PC-3 (cell line): ENCODE results near the gene JAKMIP2. TPM values are rescaled to one million over a fixed set of nuclear protein-coding genes. Genes with fewer than 3 reads are reported as not detected.

ENCODE experiments used
- ATAC-seq: fragments of 200-7000 bp; cut with Tn5 transposase; 2 replicates; pipeline ENCODE4 v1.9.1; 2020; ENCODE audit warnings: mild to moderate bottlenecking, moderate library complexity
- BruUV-seq: library from RNA; stranded (reverse); fragments of 400-500 nt; replicated peaks from 2 replicates; lab custom pipeline; 2021; lab: Mats Ljungman, UMichigan
- CTCF ChIA-PET: fragments of 300-600 bp; sonication (Branson Sonifier 250); formaldehyde crosslinking; loops from one replicate; lab custom pipeline; 2022; ENCODE audit warnings: antibody characterized with exemption; lab: Charles Lee
- POLR2A ChIA-PET: fragments of 300-600 bp; sonication (Branson Sonifier 250); formaldehyde crosslinking; loops from one replicate; lab custom pipeline; 2022; ENCODE audit warnings: antibody characterized with exemption; ENCODE audit not compliant: unreplicated experiment; lab: Charles Lee
- DNase-seq: peaks from one replicate; pipeline ENCODE4 v3.0.0-alpha.2; 2015
- H2AFZ ChIP-seq: fragments of 300-600 bp; sonication (generic); 2 replicates; pipeline ENCODE4 v1.6.0; 2016; ENCODE audit warnings: antibody characterized with exemption, low read length
- H3F3A ChIP-seq: fragments of 300-600 bp; sonication (generic); one replicate; pipeline ENCODE4 v1.6.0; 2017; ENCODE audit warnings: antibody characterized with exemption, low read length, control low read depth, mild to moderate bottlenecking; ENCODE audit not compliant: unreplicated experiment
- H3K27ac ChIP-seq: fragments of 300-600 bp; sonication (generic); 2 replicates; pipeline ENCODE4 v1.5.1; 2016; ENCODE audit warnings: mild to moderate bottlenecking, low read length
- H3K27me3 ChIP-seq: fragments of 300-600 bp; sonication (generic); 2 replicates; pipeline ENCODE4 v1.6.1; 2016; ENCODE audit warnings: low read length, mixed read lengths
- H3K36me3 ChIP-seq: fragments of 300-600 bp; sonication (generic); 2 replicates; pipeline ENCODE4 v1.6.1; 2016; ENCODE audit warnings: low read depth, mixed run types, low read length, mixed read lengths
- H3K4me1 ChIP-seq: fragments of 300-600 bp; sonication (generic); 2 replicates; pipeline ENCODE4 v1.5.1; 2016; ENCODE audit warnings: low read length; ENCODE audit not compliant: insufficient read depth
- H3K4me2 ChIP-seq: fragments of 300-600 bp; sonication (generic); 2 replicates; pipeline ENCODE4 v1.6.0; 2016; ENCODE audit warnings: low read length
- H3K4me3 ChIP-seq: fragments of 300-600 bp; sonication (generic); 2 replicates; pipeline ENCODE4 v1.5.1; 2016; ENCODE audit warnings: mild to moderate bottlenecking, low read length, mixed read lengths
- H3K79me2 ChIP-seq: fragments of 300-600 bp; sonication (generic); 2 replicates; pipeline ENCODE4 v1.6.1; 2017; ENCODE audit warnings: low read length, mixed read lengths
- H3K9ac ChIP-seq: fragments of 300-600 bp; sonication (generic); 2 replicates; pipeline ENCODE4 v1.6.0; 2016; ENCODE audit warnings: mild to moderate bottlenecking, low read length
- H3K9me2 ChIP-seq: fragments of 300-600 bp; sonication (generic); replicated peaks from 2 replicates; pipeline ENCODE4 v1.6.1; 2016; ENCODE audit warnings: mixed run types, low read length, mixed read lengths
- H3K9me3 ChIP-seq: fragments of 300-600 bp; sonication (generic); 2 replicates; pipeline ENCODE4 v1.6.1; 2016; ENCODE audit warnings: low read length, mixed read lengths
- H4K20me1 ChIP-seq: fragments of 300-600 bp; sonication (generic); 2 replicates; pipeline ENCODE4 v1.6.1; 2016; ENCODE audit warnings: low read length, mixed read lengths
- CTCF ChIP-seq: fragments of 300-600 bp; sonication (generic); conservative IDR thresholded peaks from 2 replicates; pipeline ENCODE4 v1.5.1; 2017; ENCODE audit warnings: antibody characterized with exemption, low read depth, mild to moderate bottlenecking, low read length
- EZH2 ChIP-seq: fragments of 300-600 bp; sonication (generic); IDR thresholded peaks from one replicate; pipeline ENCODE4 v1.6.1; 2017; ENCODE audit warnings: antibody characterized with exemption, mild to moderate bottlenecking, low read length; ENCODE audit not compliant: unreplicated experiment
- EZH2phosphoT487 ChIP-seq: fragments of 300-600 bp; sonication (generic); IDR thresholded peaks from 2 replicates; pipeline ENCODE4 v1.6.1; 2018; ENCODE audit warnings: mild to moderate bottlenecking, antibody characterized with exemption, low read length, borderline replicate concordance
- intact Hi-C: fragments of 100-400 bp; cut with micrococcal nuclease; formaldehyde crosslinking; loops from 2 replicates; pipeline ENCODE4 v1.9.0; 2023
- total RNA-seq: library from RNA; depleted of rRNA; stranded (reverse); fragments of >200 nt; gene quantifications from 2 replicates; pipeline ENCODE4 v1.2.3, GENCODE V29; 2014

Gene JAKMIP2
- total RNA-seq, 1 experiment from 2014 or later, result 0.15 TPM

- no peaks in the 10 kb centered on the region for H3K79me2 ChIP-seq
- H3K4me3 ChIP-seq, result no peak overlapping the region
- no peaks in the 10 kb centered on the region for H3K36me3 ChIP-seq
- ATAC-seq (no peak), DNase-seq (no peak)
- no peak overlapping the region for H3K27ac ChIP-seq
- no peak overlapping the region for H2AFZ ChIP-seq
- ChIA-PET POLR2A (no interaction called here), CTCF (interaction anchor here (0.6 kb wide), 1 partner anchor 72 kb away, joined by 3 read pairs; no protein-coding TSS in a partner anchor)
- BruUV-seq, result no TSS peak
- intact Hi-C loops, result no loop called here
- no peaks in the 10 kb centered on the region for H3K4me1 ChIP-seq
- H3K9me2 ChIP-seq, result no peaks in the 10 kb centered on the region
- no peaks in the 10 kb centered on the region for H3F3A ChIP-seq
- no peak for TF ChIP-seq CTCF
- no peak for TF ChIP-seq EZH2phosphoT487
- H3K27me3 ChIP-seq, result no peaks in the 10 kb centered on the region
- no peak overlapping the region for H3K4me2 ChIP-seq
- no peaks in the 10 kb centered on the region for H4K20me1 ChIP-seq
- H3K9ac ChIP-seq, result no peak overlapping the region
- no peaks in the 10 kb centered on the region for H3K9me3 ChIP-seq
These were observed 116.1 kb downstream of the JAKMIP2 start for GRCh38 chr5:147666419-147666818.

- BruUV-seq, result no TSS peak
- intact Hi-C loops, result no loop called here
- Histone ChIP-seq H3K27ac (no peak overlapping the region), H3F3A (no peaks in the 10 kb centered on the region), H3K9me2 (no peaks in the 10 kb centered on the region), H3K79me2 (no peaks in the 10 kb centered on the region), H3K9me3 (no peaks in the 10 kb centered on the region), H3K4me1 (no peaks in the 10 kb centered on the region), H3K36me3 (no peaks in the 10 kb centered on the region), H3K27me3 (no peaks in the 10 kb centered on the region; the same call in 1 of the 2 replicates), H2AFZ (no peak overlapping the region), H4K20me1 (no peaks in the 10 kb centered on the region), H3K4me3 (no peak overlapping the region), H3K4me2 (no peak overlapping the region), H3K9ac (no peak overlapping the region)
- CTCF ChIA-PET, result no interaction called here
- no peak for DNase-seq
- no peak for ATAC-seq
- POLR2A ChIA-PET, result interaction anchor here (0.7 kb wide), 1 partner anchor 12 kb away, joined by 6 read pairs; no protein-coding TSS in a partner anchor
- TF ChIP-seq EZH2 (no peak), EZH2phosphoT487 (no peak), CTCF (no peak)
These were observed 121.0 kb downstream of the JAKMIP2 start for GRCh38 chr5:147661541-147661940.

GRCh38 chr5:147659166-147659929 lies 123.2 kb downstream of the JAKMIP2 start:
- Histone ChIP-seq H3K4me3 (no peak overlapping the region), H2AFZ (no peak overlapping the region), H3F3A (no peaks in the 10 kb centered on the region), H3K27ac (no peak overlapping the region), H3K9me2 (no peaks in the 10 kb centered on the region), H3K4me2 (no peak overlapping the region), H3K9ac (no peak overlapping the region), H3K79me2 (no peaks in the 10 kb centered on the region), H3K4me1 (no peaks in the 10 kb centered on the region), H4K20me1 (no peaks in the 10 kb centered on the region), H3K27me3 (no peaks in the 10 kb centered on the region; the same call in 1 of the 2 replicates), H3K9me3 (no peaks in the 10 kb centered on the region), H3K36me3 (no peaks in the 10 kb centered on the region)
- intact Hi-C loops, result no loop called here
- ChIA-PET POLR2A (no interaction called here), CTCF (no interaction called here)
- BruUV-seq, result no TSS peak
- no peak for DNase-seq
- no peak for ATAC-seq
- no peak for TF ChIP-seq CTCF
